ENCODE data around the gene SPART. TPM values are rescaled to one million over a fixed set of nuclear protein-coding genes. Genes with fewer than 3 reads are reported as not detected.
A peak's percentile ranks its signal among the peaks of the same experiment; 100 is the strongest.

Gene SPART
- total and polyA plus RNA-seq, 2 donors, result 35.8 TPM

DNA sequence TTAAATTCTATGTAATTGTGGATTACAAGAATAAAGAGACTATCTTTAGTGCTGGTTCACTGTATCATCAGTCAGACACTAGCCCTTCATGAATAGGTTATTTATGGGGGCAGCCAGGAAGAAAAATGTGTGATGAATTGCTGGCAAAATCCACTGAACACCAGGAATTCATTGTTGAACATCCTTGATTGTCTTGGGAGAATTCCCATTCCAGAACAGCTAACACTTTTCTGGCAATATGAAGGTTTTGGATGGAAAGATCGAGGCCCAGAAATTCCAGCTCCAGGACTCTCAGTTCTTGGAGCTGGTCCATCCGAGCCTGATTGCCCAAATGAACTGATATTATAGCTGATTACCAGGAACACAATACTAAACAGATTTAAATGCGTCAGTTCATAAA lies 11.5 kb upstream of the SPART start:
- Histone ChIP-seq H3K27ac (ENCODE audit: low read depth in 1 of 2, low read length in 1 of 2) (no peak overlapping the region), H3K27me3 (ENCODE audit: control insufficient read depth in 2 of 2, insufficient read depth in 1 of 2, low read length in 1 of 2) (no peaks in the 10 kb centered on the region), H3K4me3 (ENCODE audit: low read length in 2 of 2) (no peak overlapping the region), H3K9me3 (ENCODE audit: control insufficient read depth in 2 of 2, insufficient read depth in 1 of 2, low read length in 1 of 2) (no peaks in the 10 kb centered on the region), H3K36me3 (ENCODE audit: control insufficient read depth in 2 of 2, insufficient read depth in 2 of 2, low read length in 1 of 2) (no peaks in the 10 kb centered on the region), H3K4me1 (ENCODE audit: control insufficient read depth in 2 of 2, insufficient read depth in 2 of 2, low read length in 2 of 2) (no peaks in the 10 kb centered on the region)
- DNase-seq (ENCODE audit: low read depth in 6 of 9, low spot score in 9 of 9), result no peak
- 96% methylated on average over 3 of the region's 3 CpGs for WGBS

DNA sequence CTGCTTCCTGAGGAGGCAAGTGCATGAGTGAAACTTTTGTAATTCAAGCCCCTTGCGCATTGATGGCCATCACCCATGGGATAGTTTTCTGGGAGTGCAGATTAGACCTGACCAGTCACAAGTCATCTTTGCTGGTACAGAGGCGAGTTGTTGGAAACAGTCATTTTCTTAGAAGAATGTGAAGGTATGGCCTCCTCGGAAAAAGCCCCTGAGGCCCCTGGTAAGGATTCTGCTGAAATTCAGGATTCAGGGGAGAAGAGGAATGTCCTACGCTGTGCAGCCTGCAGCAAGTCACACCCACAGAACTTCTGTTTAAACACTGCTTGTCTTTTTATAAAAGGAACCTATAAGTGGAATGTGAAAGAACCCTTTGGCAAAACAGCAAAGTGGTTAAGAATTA lies 11.0 kb upstream of the SPART start:
- Histone ChIP-seq H3K4me3 (ENCODE audit: low read length in 2 of 2) (no peak overlapping the region), H3K4me1 (ENCODE audit: control insufficient read depth in 2 of 2, insufficient read depth in 2 of 2, low read length in 2 of 2) (no peaks in the 10 kb centered on the region), H3K27ac (ENCODE audit: low read depth in 1 of 2, low read length in 1 of 2) (no peak overlapping the region), H3K27me3 (ENCODE audit: control insufficient read depth in 2 of 2, insufficient read depth in 1 of 2, low read length in 1 of 2) (no peaks in the 10 kb centered on the region), H3K36me3 (ENCODE audit: control insufficient read depth in 2 of 2, insufficient read depth in 2 of 2, low read length in 1 of 2) (no peaks in the 10 kb centered on the region), H3K9me3 (ENCODE audit: control insufficient read depth in 2 of 2, insufficient read depth in 1 of 2, low read length in 1 of 2) (no peaks in the 10 kb centered on the region)
- no peak for DNase-seq (ENCODE audit: low read depth in 6 of 9, low spot score in 9 of 9)
- WGBS, result 85% methylated on average over 4 of the region's 4 CpGs

DNA sequence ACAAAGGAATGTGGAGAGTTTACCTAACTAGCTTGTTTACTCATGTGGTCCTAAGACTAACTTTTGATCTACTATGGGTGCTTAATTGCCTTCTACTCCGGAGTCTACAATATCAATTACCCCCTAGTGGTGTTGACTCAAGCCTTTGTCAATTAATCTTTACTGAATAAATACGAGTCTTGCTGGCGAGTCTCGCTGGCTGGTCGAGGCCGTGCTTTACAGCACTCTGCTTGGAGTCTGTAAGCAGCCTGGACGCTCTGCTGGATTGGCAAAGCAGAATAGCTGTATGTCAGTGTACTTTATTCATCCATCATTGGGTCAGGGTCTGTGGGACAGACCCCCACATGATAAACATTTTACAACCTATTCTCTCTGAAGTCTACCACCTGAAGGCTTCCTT lies 9.9 kb upstream of the SPART start:
- no peak for DNase-seq (ENCODE audit: low read depth in 6 of 9, low spot score in 9 of 9)
- Histone ChIP-seq H3K9me3 (ENCODE audit: control insufficient read depth in 2 of 2, insufficient read depth in 1 of 2, low read length in 1 of 2) (no peaks in the 10 kb centered on the region), H3K4me1 (ENCODE audit: control insufficient read depth in 2 of 2, insufficient read depth in 2 of 2, low read length in 2 of 2) (no peaks in the 10 kb centered on the region), H3K27ac (ENCODE audit: low read depth in 1 of 2, low read length in 1 of 2) (no peak overlapping the region), H3K27me3 (ENCODE audit: control insufficient read depth in 2 of 2, insufficient read depth in 1 of 2, low read length in 1 of 2) (no peaks in the 10 kb centered on the region), H3K4me3 (ENCODE audit: low read length in 2 of 2) (no peak overlapping the region), H3K36me3 (ENCODE audit: control insufficient read depth in 2 of 2, insufficient read depth in 2 of 2, low read length in 1 of 2) (no peaks in the 10 kb centered on the region)
- 95% methylated on average over 7 of the region's 7 CpGs for WGBS

DNA sequence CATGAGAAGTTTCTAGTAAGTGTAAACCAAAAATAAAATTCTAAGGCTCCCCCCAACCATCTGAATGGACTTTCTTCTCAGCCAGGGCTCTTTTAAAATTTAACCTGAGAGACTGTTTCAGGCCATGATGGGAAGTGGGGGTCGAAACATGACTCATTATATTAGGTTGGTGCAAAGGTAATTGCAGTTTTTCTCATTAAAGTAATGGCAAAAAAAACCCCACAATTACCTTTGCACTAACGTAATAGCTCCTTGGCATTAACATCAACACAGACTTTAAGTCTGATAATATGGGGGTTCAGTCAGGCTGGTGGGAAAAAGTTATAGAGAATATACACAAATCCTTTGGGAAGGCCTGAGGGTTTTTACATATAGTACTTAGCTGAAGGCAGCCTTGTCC lies 9.4 kb upstream of the SPART start:
- H3K36me3 ChIP-seq (ENCODE audit: control insufficient read depth in 2 of 2, insufficient read depth in 2 of 2, low read length in 1 of 2), result no peaks in the 10 kb centered on the region
- H3K4me3 ChIP-seq (ENCODE audit: low read length in 2 of 2), result no peak overlapping the region
- no peaks in the 10 kb centered on the region for H3K4me1 ChIP-seq (ENCODE audit: control insufficient read depth in 2 of 2, insufficient read depth in 2 of 2, low read length in 2 of 2)
- no peak overlapping the region for H3K27ac ChIP-seq (ENCODE audit: low read depth in 1 of 2, low read length in 1 of 2)
- no peak for DNase-seq (ENCODE audit: low read depth in 6 of 9, low spot score in 9 of 9)
- 96% methylated on average over 2 of the region's 2 CpGs for WGBS
- no peaks in the 10 kb centered on the region for H3K27me3 ChIP-seq (ENCODE audit: control insufficient read depth in 2 of 2, insufficient read depth in 1 of 2, low read length in 1 of 2)
- H3K9me3 ChIP-seq (ENCODE audit: control insufficient read depth in 2 of 2, insufficient read depth in 1 of 2, low read length in 1 of 2), result no peaks in the 10 kb centered on the region

DNA sequence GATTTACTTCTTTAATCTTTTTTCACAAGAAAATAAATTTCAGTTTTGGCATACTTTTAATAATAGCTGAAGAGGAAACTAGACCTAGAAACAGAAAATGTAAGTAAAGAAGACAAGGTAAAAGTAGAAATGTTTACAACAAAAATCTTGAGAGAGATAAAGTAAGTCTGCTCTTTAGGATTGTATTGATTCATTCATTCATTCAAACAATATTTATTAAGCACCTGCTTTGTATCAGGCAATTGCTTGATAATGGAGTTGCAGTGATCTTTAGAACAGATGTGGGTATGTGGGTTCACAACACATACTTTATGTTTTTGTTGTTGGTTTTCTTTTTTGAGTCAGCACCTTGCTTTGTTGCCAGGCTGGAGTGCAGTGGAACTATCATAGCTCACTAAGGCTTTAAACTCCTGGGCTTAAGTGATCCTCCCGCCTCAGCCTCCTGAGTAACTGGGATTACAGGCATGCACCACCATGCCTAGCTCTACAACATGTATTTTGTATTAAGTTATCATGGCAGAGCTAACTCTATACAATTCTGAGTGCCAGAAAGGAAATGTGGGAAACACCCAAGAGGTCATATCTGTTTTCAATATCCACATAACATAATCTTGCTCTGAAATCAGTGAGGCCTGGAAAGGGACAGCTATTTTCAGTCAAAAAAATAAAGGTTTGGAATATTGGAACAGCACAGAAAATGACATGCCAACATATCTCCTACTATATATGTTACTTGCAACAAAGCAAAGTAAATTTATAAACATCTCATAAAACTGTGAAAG lies 8.8 kb upstream of the SPART start:
- H3K4me3 ChIP-seq (ENCODE audit: low read length in 2 of 2), result no peak overlapping the region
- no peaks in the 10 kb centered on the region for H3K4me1 ChIP-seq (ENCODE audit: control insufficient read depth in 2 of 2, insufficient read depth in 2 of 2, low read length in 2 of 2)
- no peaks in the 10 kb centered on the region for H3K27me3 ChIP-seq (ENCODE audit: control insufficient read depth in 2 of 2, insufficient read depth in 1 of 2, low read length in 1 of 2)
- WGBS, result 96% methylated on average over 1 of the region's 1 CpG
- no peaks in the 10 kb centered on the region for H3K36me3 ChIP-seq (ENCODE audit: control insufficient read depth in 2 of 2, insufficient read depth in 2 of 2, low read length in 1 of 2)
- DNase-seq (ENCODE audit: low read depth in 6 of 9, low spot score in 9 of 9), result no peak
- H3K9me3 ChIP-seq (ENCODE audit: control insufficient read depth in 2 of 2, insufficient read depth in 1 of 2, low read length in 1 of 2), result no peaks in the 10 kb centered on the region
- H3K27ac ChIP-seq (ENCODE audit: low read depth in 1 of 2, low read length in 1 of 2), result no peak overlapping the region

DNA sequence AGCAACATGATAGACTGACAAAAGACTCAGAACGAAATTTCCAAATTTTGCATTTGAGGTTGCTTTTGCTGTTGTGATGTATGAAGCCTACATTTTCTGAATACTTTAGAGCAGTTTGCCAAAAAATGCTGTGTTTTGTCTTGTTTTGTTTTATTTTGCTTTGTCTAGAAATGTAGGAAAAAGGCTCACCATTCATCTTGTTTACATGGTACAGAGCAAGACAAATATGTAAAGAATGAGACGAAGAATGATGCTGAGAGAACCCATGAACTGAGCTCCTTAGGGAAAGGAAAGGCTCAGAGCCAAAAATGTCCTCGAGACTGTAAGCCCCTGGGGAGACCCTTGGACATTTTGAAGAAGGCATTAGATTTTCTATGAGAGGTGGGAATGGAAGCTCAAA lies 6.8 kb upstream of the SPART start:
- H3K4me1 ChIP-seq (ENCODE audit: control insufficient read depth in 2 of 2, insufficient read depth in 2 of 2, low read length in 2 of 2), result no peaks in the 10 kb centered on the region
- no peak overlapping the region for H3K27ac ChIP-seq (ENCODE audit: low read depth in 1 of 2, low read length in 1 of 2)
- no peak for DNase-seq (ENCODE audit: low read depth in 6 of 9, low spot score in 9 of 9)
- no peaks in the 10 kb centered on the region for H3K9me3 ChIP-seq (ENCODE audit: control insufficient read depth in 2 of 2, insufficient read depth in 1 of 2, low read length in 1 of 2)
- no peak overlapping the region for H3K4me3 ChIP-seq (ENCODE audit: low read length in 2 of 2)
- H3K36me3 ChIP-seq (ENCODE audit: control insufficient read depth in 2 of 2, insufficient read depth in 2 of 2, low read length in 1 of 2), result no peaks in the 10 kb centered on the region
- H3K27me3 ChIP-seq (ENCODE audit: control insufficient read depth in 2 of 2, insufficient read depth in 1 of 2, low read length in 1 of 2), result no peaks in the 10 kb centered on the region
- 89% methylated on average over 3 of the region's 3 CpGs for WGBS

DNA sequence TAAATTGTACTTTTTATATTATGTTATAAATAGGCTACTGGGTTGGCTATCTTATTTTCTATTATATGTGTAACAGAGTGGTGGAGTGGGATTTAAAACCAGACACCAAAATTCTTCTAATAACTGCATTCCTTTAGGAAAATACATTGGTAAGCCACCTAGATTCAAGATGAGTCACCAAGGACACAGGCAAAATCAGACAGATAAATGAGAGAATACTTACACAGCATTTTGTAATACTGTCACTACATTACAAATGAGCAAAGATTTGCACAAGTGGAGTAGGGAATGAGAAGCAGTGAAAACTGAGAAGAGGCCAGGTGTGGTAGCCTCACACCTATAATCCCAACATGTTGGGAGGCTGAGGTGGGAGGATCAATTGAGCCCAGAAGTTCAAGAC lies 6.2 kb upstream of the SPART start:
- H3K27ac ChIP-seq (ENCODE audit: low read depth in 1 of 2, low read length in 1 of 2), result no peak overlapping the region
- no peaks in the 10 kb centered on the region for H3K27me3 ChIP-seq (ENCODE audit: control insufficient read depth in 2 of 2, insufficient read depth in 1 of 2, low read length in 1 of 2)
- H3K36me3 ChIP-seq (ENCODE audit: control insufficient read depth in 2 of 2, insufficient read depth in 2 of 2, low read length in 1 of 2), result no peaks in the 10 kb centered on the region
- no peaks in the 10 kb centered on the region for H3K9me3 ChIP-seq (ENCODE audit: control insufficient read depth in 2 of 2, insufficient read depth in 1 of 2, low read length in 1 of 2)
- DNase-seq (ENCODE audit: low read depth in 6 of 9, low spot score in 9 of 9), result no peak
- peaks cover 0 to under 1% of the 10 kb centered on the region in 2 donors for H3K4me1 ChIP-seq (ENCODE audit: control insufficient read depth in 2 of 2, insufficient read depth in 2 of 2, low read length in 2 of 2)
- no peak overlapping the region for H3K4me3 ChIP-seq (ENCODE audit: low read length in 2 of 2)

DNA sequence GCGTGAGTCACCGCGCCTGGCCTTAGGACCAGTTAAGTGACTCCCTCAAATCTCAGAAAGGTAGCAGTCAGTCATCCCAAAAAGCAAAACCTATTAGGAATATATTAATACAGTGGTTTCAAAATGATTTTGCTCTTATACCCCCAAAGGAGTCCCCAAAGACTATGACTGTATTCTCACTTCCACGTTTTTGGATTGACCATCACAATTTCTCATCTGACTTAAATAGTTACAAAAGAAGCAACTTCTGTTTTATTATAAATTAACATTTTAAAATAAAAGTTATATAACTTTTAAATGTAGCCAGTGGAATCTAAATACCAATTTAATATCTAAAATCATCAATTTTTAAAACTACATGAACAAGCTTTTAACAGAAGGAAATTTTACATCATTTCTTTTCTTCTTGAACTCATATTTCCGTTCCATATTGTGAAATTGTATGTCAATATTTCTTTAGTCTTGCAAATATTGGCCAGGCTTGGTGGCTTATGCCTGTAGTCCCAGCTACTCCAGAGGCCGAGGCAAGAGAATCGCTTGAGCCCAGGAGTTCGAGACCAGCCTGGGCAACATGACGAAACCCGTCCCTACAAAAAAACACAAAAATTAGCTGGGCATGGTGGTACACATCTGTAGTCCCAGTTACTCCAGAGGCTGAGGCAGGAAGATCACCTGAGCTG lies 1.5 kb upstream of the SPART start:
- Histone ChIP-seq H3K27ac (ENCODE audit: low read depth in 1 of 2, low read length in 1 of 2) (no peak overlapping the region), H3K4me3 (ENCODE audit: low read length in 2 of 2) (no peak overlapping the region), H3K4me1 (ENCODE audit: control insufficient read depth in 2 of 2, insufficient read depth in 2 of 2, low read length in 2 of 2) (peaks cover 4 to 9% of the 10 kb centered on the region in 2 donors), H3K27me3 (ENCODE audit: control insufficient read depth in 2 of 2, insufficient read depth in 1 of 2, low read length in 1 of 2) (peaks cover 2 to 9% of the 10 kb centered on the region in 2 donors), H3K9me3 (ENCODE audit: control insufficient read depth in 2 of 2, insufficient read depth in 1 of 2, low read length in 1 of 2) (no peaks in the 10 kb centered on the region), H3K36me3 (ENCODE audit: control insufficient read depth in 2 of 2, insufficient read depth in 2 of 2, low read length in 1 of 2) (no peaks in the 10 kb centered on the region)
- WGBS, result 97% methylated on average over 10 of the region's 10 CpGs
- DNase-seq (ENCODE audit: low read depth in 6 of 9, low spot score in 9 of 9), result no peak

DNA sequence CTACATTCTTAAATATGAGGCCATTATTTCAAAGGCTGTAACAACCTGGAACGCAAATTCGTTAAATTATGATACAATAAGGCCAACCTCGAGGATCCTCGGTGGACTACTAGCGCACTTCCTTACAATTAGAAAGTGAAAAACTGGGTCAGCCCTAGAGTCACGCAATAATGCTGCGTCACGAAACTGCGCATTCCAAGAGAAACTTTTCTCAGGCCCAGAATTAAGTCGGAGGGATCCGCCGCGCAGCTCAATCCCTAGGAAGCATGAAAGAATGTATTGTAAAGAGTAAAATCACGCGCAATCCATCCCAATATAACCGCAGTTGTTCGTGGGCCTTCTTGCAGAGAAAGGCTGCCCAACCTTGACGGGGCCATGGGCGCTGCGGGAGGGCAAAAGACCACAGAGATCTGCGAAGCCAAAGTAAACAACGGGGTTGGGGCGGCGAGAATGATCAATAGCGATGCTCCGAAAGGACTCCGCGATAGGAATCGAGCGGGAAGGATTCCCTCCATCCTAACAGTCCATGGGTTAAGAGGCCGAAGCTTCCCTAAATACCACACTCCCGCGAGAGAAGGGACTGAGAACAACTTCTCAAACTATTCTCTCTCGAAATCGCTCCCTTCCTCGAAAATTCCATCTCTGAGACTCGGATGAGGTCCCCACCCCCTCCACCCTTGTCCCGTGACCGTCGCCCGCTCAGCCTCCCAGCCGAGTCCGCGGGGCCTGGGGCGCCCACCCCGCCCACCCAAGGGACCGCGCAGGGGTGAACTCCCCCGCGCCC lies 564 bp downstream of the SPART start:
- Histone ChIP-seq H3K4me3 (ENCODE audit: low read length in 2 of 2) (peak overlapping the region; percentile 78 to 79), H3K27ac (ENCODE audit: low read depth in 1 of 2, low read length in 1 of 2) (peak overlapping the region; percentile 86), H3K4me1 (ENCODE audit: control insufficient read depth in 2 of 2, insufficient read depth in 2 of 2, low read length in 2 of 2) (peaks cover 4 to 9% of the 10 kb centered on the region in 2 donors), H3K27me3 (ENCODE audit: control insufficient read depth in 2 of 2, insufficient read depth in 1 of 2, low read length in 1 of 2) (peaks cover 2 to 9% of the 10 kb centered on the region in 2 donors), H3K9me3 (ENCODE audit: control insufficient read depth in 2 of 2, insufficient read depth in 1 of 2, low read length in 1 of 2) (no peaks in the 10 kb centered on the region), H3K36me3 (ENCODE audit: control insufficient read depth in 2 of 2, insufficient read depth in 2 of 2, low read length in 1 of 2) (no peaks in the 10 kb centered on the region)
- peak in 8 of 9 donors; percentile 16 to 66 (median 36) for DNase-seq (ENCODE audit: low read depth in 6 of 9, low spot score in 9 of 9)
- WGBS, result under 1% methylated on average over 50 of the region's 50 CpGs

Measured in thymus (tissue), 11 donors.